NOMO-1 (cell line): ENCODE data around the gene ZNF8.
A peak's percentile ranks its signal among the peaks of the same experiment; 100 is the strongest.
"Not testable (repeated sequence)": the region's sequence is repeated elsewhere in the genome, so short reads cannot be mapped to it uniquely, and the experiment has no call there.

ENCODE experiments used
- DNase-seq, 2 experiments: peaks; one replicate each; lab custom pipeline; 2025; ENCODE audit not compliant: unreplicated experiment in 2 of 2; lab: John Stamatoyannopoulos, UW

The ZNF8 gene

DNA sequence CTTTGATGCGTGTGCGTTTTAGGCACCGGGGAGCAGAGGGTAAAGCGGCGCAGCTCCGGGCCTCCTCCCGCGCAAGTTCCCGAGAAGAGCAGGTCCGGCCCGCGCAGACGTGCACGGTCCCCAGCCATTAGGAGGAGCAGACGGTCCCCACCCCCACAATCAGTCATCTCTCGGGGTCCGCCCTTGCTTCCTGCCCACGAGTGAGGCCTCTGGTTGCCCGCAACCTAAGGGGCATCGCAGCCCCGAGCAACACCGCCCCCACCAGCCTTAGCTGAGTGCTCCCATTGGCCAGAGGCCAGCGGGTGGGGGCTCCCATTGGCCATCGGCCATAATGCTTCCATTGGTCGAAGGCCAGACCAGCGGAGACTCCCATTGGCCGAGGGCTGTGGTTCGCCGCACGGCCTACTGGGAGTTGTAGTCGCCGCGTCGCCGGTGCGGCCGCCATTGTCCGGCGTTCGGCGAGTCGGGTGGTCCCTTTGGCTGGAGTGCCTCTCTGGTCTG is at the start of gene ZNF8:
Gene ZNF8, plus strand, starts transcription at position 415 of the 501 bp plus-strand sequence. CDS start 127 bp downstream, outside the sequence.
- peak; percentile 98 to 99 for DNase-seq

DNA sequence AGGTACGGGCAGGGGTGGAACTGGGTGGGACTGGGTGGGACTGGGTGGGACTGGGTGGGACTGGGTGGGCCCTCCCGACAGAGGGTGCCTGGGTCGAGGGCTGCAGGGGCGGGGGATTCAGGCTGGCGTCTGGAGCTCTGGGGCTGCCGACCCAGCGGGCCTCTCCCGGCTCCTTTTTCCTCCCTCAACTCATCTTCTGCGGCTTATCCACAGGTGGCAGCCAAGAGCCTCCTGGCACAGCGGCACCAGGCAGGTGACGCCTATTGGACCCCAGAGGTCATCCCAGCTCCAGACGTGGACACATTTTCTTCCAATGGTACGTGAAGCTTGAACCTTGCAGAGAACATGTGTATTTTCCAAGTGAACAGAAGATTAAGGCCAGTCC is 49.5 kb upstream of the ZNF8 start:
- DNase-seq: no peak

DNA sequence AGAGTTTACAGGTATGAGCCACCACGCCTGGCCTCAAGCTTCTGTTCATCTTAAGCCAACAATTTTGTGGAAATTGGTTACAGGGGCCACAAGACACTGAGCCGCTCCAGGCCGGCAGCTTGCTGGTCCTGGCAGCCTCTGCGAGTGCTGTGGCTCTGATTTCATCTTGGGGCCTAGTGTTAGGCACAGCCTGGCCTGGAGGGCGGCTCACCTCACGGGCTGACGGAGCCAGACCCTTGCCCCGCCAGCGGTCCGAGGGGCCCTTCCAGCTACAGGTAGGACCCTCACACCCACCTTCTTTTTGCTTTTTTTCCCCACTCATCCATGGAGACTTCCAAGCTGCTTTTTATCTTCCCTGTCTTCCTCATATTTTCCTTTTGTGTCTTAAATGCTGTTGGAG is 41.4 kb upstream of the ZNF8 start:
- no peak for DNase-seq

DNA sequence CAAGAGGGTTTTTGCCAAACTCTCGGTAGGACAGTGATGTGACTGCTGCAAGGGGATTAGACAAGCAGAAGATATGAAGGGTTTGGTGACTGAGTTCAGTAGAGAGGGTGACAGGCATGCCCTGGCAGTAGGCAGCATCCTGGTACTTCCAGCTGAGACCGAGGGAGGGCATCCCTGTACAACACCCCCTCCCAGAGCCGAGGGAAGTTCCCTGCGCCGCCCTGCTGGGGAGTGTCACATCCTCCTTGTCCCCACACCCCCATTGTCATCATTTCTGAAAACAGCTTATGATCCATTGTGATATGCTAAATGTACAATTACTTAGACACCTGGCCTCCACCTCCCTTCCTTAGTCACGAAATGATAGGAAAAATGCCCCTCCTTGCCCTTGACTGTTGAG is 35.4 kb upstream of the ZNF8 start:
- no peak for DNase-seq

DNA sequence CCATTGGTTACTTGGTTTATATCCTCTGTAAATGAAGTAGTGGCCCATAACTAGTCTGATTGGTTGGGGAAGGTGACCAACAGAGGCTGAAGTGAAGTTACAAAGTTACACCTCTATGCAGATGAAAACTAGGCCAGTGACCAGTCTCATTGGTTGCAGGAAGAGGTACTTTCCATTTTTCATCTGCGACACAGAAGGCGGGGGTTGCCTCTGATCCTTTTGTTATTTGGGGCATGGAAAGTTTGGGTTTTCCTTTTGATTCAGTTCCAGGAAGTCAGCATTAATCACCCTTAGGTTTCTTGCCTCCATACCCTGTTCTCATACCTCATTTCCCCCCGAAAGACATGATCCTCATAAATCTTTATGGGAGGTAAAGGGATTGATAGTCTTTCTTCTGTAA is 29.9 kb upstream of the ZNF8 start:
- no peak for DNase-seq

DNA sequence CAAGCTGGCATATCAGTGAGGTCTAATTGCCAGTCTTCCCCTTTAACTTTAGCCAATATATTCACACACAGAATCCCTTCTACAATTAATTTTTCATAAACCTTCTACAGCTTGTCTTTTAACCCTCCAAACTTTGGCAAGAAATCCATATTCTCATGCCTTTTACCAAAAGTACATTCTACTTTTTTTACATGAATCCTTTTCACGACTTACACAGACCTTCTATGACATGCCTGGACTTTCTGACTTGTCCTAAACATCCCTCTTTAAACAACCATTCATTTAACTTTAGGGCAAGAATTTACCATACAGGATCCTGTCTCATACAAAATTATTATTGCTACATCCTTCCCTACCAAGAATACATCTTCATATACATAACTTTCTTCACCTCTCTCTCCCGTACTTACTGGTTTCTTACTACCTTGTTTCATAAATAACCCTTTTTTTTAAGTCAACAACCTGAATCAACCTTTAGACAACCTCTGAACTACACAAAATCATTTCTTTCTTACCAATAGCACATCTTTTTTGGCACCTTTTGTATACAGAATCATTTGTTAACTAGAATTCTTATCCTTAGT is 26.6 kb upstream of the ZNF8 start:
- DNase-seq: no peak

DNA sequence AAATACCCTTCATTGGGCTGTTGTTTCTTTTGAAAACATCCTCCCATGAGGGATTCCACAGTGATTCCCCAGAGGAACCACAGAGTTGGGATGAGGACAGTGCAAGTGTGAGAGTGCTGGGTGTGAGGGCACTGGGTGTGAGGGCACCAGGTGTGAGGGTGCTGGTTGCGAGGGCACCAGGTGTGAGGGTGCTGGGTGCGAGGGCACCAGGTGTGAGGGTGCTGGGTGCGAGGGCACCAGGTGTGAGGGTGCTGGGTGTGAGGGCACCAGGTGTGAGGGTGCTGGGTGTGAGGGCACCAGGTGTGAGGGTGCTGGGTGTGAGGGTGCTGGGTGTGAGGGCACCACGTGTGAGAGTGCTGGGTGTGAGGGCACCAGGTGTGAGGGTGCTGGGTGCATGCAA is 20.5 kb upstream of the ZNF8 start:
- not testable (repeated sequence) for DNase-seq

DNA sequence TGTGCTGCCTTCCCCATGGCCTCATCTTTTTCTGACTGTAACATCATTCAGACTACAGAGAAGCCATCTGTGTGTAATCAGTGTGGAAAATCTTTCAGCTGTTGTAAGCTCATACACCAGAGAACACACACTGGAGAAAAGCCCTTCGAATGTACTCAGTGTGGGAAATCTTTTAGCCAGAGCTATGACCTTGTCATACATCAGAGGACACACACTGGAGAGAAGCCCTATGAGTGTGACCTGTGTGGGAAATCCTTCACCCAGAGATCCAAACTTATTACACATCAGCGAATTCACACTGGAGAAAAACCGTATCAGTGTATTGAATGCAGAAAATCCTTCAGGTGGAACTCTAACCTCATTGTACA is 17.2 kb upstream of the ZNF8 start:
- no peak for DNase-seq

DNA sequence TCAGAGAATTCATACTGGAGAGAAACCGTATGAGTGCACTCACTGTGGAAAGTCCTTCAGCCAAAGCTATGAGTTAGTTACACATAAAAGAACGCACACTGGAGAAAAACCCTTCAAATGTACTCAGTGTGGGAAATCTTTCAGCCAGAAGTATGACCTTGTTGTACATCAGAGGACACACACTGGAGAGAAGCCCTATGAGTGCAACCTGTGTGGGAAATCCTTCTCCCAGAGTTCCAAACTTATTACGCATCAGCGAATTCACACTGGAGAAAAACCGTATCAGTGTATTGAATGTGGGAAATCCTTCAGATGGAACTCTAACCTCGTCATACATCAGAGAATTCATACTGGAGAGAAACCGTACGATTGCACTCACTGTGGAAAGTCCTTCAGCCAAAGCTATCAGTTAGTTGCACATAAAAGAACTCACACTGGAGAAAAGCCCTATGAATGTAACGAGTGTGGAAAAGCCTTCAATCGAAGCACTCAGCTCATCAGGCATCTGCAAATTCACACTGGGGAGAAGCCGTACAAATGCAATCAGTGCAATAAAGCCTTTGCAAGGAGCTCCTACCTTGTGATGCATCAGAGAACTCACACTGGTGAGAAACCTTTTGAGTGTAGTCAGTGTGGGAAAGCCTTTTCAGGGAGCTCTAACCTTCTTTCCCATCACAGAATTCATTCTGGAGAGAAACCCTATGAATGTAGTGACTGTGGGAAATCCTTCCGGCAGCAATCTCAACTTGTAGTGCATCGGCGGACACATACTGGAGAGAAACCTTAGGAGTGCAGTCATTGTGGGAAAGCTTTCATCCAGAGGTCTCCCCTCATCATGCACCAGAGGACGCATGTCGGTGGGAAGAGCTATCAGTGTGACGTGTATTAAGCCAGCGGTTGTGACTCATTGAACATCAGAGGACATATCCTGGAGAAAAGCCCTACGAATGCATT is 16.5 kb upstream of the ZNF8 start:
- no peak for DNase-seq

DNA sequence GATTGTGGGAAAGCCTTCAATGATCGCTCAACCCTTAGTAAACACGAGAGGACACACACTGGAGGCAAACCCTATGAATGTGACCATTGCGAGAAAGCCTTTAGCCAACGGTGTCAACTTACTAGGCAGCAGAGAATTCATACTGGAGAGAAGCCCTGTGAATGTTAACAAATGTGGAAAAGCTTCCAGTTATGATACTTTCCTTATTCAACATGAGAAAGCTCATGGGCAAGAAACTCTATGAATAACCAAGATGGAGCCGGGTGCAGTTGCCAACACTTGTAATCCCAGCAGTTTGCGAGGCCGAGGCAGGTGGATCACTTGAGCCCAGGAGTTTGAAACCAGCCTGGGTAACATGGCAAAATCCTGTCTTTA is 15.8 kb upstream of the ZNF8 start:
- DNase-seq: no peak

DNA sequence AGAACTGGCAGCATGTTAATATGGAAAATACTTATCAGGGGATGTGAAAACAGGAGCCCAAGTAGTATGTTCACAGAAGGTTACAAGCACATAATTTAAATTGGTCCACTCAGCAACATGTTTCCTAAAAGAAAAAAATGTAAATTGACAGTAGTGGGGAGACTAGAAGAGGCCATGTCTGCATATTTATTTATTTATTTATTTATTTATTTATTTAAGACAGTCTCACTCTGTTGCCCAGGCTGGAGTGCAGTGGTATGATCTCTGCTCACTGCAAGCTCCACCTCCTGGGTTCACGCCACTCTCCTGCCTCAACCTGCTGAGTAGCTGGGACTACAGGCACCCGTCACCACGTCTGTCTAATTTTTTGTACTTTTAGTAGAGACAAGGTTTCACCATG is 13.7 kb upstream of the ZNF8 start:
- no peak for DNase-seq

DNA sequence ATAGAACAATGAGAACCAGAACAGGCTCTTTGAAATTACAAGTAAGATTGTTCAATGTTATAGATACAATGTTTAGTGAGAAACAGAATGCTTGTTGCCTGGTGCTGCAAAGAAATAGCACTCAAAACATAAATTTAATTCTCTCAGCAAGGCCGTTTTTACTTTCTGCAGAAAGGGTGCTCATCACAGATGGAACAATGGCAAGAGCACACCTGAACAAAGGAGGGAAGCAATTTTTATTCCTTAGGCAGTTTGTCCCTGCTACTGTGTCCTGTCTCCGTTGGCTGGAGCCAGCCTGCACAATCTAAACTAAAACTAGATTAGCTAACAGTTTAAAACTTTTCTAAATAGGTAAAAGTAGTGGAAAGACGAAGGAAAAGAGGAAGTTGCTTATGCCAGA is 10.4 kb upstream of the ZNF8 start:
- no peak for DNase-seq

DNA sequence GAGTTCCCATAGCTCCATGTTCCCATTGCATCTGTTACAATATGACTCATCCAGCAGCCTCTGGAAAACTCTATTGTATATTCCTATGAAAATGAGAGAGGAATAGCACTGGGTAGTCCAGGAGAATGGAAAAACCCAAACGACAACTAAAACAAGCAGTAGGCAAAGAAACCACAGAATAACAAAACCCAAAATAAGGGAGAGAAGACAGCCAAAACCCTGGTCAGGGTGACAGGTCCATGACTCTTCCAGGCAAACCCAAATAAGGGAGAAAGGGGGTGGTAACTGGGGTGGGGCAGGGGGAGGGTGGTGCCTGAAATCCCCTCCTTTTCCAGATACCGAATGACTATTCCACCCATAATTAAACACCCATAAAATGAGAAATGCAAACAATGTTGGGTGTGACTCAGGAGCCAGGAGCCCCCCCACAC is 4.0 kb upstream of the ZNF8 start:
- no peak for DNase-seq

DNA sequence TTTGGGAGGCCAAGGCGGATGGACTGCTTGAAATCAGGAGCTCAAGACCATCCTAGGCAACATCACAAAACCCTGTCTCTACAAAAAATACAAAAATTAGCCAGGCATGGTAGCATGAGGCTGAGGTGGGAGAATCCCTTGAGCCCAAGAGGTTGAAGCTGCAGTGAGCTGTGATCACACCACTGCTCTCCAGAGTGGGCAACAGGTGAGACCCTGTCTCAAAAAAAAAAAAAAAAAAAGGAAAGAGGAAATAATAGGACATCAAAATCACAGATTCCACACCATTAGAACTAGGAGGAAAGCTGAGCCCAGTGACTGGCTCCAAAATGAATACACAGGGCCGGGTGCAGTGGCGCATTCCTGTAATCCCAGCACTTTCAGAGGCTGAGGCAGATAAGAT is 3.2 kb upstream of the ZNF8 start:
- no peak for DNase-seq

DNA sequence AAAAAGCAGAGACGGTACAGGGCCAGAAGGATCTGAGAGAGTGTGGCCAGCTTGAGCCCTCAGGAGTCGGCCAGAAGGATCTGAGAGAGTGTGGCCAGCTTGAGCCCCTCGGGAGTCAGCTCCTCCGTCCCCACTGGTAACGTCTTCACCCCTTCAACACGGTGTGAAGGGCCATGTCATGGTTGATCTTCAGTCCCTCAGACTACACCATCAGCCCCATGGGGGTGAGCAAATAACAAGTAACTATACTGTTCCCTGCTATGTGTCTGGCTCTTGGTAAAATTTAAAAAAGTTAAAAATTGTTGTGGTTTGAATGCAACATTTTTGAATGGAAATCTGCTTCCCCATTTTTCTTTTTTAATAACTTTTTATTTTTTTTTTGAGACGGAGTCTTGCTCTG is 1.6 kb upstream of the ZNF8 start:
- no peak for DNase-seq

DNA sequence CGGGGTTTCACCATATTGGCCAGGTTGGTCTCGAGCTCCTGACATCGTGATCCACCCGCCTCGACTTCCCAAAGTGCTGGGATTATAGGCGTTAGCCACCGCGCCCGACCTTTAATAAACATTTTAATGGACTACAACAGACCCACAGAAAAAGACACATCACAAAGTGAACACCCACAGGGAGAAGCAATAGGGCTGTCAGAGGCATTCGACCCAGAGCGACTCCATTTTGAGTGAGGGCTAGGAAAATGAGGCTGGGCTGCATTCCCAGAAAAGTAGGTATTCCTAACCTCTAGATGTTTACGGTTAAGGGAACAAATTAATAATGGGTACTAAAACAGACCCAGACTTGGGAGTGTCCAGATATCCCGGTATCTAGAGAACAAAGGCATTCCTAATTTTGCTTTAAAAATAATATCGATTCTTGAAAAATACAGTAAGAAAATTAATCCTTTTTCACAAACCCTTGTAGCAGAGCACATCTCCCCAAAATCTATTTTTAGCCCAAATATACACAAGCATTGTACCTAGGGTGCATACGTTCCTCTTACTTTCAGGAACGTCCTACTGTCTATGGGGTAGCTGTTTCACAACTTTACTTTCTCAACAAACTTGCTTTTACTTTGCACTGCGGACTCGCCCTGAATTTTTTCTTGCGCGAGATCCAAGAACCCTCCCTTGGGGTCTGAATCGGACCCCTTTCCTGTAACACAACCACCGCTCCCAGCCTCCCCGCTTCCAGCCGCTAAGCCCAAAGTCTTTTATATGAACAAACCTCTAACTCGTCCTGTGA is 811 bp upstream of the ZNF8 start:
- peak; percentile 42 to 59 for DNase-seq

DNA sequence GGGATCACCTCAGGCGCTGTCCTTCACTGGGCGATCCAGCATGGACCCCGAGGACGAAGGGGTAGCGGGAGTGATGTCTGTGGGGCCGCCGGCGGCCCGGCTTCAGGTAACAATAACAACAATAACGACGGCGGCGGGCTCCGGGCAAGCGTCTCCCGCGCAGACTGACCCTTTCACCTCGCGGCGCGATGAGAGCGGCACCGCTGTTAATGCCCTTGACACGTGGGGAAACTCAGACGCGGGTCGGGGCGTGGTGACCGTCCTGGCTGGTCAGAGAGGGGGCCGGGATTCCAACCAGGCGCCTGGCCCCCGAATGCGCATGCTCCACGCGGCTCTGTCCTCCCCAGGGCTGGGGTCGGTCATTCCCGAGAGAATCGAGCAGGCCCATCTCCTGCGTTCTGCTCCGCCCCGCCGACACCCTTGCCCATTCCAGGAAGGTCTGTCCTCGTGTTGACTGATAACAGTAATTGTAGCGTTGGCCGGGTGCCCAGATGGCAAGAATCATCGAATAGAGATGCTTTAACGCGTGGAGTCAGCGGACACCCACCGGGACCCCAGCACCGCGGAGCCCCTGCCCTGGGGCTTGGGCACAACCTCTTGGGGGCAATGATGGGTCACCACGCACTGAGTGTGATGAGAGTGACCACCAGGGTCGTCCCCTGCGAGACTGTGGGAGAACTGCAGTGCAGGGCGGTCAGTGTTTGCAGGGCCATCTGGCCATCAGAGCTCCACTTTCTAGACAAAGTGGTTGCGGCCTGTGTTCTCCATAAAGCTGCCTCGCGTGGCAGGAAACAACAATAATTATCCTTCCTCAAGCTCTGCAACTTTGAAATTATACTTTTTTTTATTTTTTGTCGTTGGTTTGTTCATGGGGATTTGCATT is 528 bp downstream of the ZNF8 start:
- DNase-seq: peak in 1 of 2 experiments; percentile 42

DNA sequence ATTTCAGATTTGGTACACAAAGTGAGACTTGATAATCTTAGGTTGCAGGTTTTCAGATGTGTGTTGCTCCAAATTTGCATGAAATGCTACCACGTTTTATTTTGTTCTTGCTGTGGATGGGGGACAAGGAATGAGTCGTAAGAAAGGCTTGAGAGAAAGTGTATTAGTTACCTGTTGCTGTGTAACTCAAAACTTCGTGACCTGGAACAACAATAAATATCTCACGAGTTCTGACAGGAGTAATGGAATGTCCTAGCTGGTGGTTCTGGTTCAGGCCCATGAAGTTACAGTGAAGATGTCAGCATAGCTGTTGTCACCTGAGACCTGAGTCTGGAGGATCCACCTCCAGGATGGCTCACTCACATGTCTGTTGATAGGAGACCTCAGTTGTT is 1.2 kb downstream of the ZNF8 start:
- no peak for DNase-seq

DNA sequence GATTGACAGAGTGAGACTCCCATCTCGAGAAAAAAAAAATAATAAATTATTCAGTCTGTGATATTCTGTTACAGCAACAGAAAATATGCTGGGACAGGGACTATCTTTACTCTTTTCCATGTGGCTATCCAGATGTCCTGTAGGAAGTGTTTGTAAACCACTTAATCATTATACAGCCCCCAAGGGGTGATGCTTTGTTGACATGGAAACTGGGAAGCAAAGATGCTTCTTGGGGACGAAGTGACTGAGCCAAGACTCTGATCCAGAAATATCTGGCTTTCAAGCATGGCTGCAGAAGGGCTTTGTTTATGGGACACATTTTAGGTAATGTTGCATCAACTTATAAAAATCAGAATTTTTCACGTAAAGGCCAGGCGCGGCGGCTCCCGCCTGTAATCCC is 5.4 kb downstream of the ZNF8 start:
- no peak for DNase-seq

DNA sequence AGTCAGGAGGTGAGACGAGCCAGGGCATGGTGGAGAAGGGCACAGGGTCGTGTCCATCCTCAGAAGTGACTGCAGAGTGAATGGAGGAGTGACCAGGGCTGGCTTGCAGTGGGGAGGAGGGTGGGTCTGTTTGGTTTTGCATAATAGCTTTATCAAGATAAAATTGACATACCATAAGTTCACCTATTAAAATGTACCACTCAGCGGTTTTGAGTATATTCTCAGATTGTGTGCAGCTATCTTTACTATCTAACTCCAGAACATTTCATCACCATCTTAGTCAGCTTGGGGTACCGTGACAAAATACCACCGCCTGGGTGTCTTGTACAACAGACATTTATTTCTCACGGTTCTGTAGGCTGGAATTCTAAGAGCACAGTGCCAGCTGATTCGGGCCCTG is 13.2 kb downstream of the ZNF8 start:
- no peak for DNase-seq
